ENCODE measurements around the gene PPP6R3.

- TF ChIP-seq CTCF (optimal IDR thresholded peaks at IDR 0.05 in 1 of 3, IDR thresholded peaks at IDR 0.05 in 1 of 3, conservative IDR thresholded peaks at IDR 0.05 in 1 of 3; ENCODE audit: extremely low read depth in 1 of 3, insufficient read depth in 2 of 3, low read length in 3 of 3) (no peak), EZH2 (IDR thresholded peaks at IDR 0.05; ENCODE audit: low read length) (no peak)
Measured at GRCh38 chr11:68654978-68655377, 194.4 kb downstream of the PPP6R3 start.
